Osteoblast (primary cell): ENCODE measurements around the gene FAXC. TPM values are rescaled to one million over a fixed set of nuclear protein-coding genes. Genes with fewer than 3 reads are reported as not detected.

Source experiments
- DNase-seq: peaks from one replicate; pipeline ENCODE4 v3.0.0; 2011; ENCODE audit warnings: low spot score, mixed read lengths; ENCODE audit not compliant: insufficient read length; ENCODE audit errors: missing footprints
- H2AFZ ChIP-seq: 2 replicates; pipeline ENCODE4 v1.6.0; 2011; ENCODE audit warnings: mild to moderate bottlenecking, low read length
- H3K27ac ChIP-seq: 2 replicates; pipeline ENCODE4 v1.5.1; 2011; ENCODE audit warnings: mild to moderate bottlenecking, low read depth, low read length, moderate library complexity
- H3K27me3 ChIP-seq: 2 replicates; pipeline ENCODE4 v1.6.0; 2012; ENCODE audit warnings: mild to moderate bottlenecking, control low read depth, inconsistent platforms, low read length, moderate library complexity; ENCODE audit not compliant: insufficient read depth
- H3K36me3 ChIP-seq: 2 replicates; pipeline ENCODE4 v1.5.1; 2011; ENCODE audit warnings: mild to moderate bottlenecking, low read length, control low read depth, moderate library complexity; ENCODE audit not compliant: insufficient read depth
- H3K4me1 ChIP-seq: 2 replicates; pipeline ENCODE4 v1.5.1; 2011; ENCODE audit warnings: mild to moderate bottlenecking, low read length, control low read depth, moderate library complexity; ENCODE audit not compliant: insufficient read depth
- H3K4me2 ChIP-seq: 2 replicates; pipeline ENCODE4 v1.6.0; 2011; ENCODE audit warnings: mild to moderate bottlenecking, low read length; ENCODE audit not compliant: insufficient read depth
- H3K4me3 ChIP-seq: fragments of 200-600 bp; sonication (generic); 3 replicates; pipeline ENCODE4 v1.5.1; 2012; ENCODE audit warnings: mild to moderate bottlenecking, low read length, inconsistent platforms; ENCODE audit not compliant: insufficient read depth
- H3K79me2 ChIP-seq: 2 replicates; pipeline ENCODE4 v1.6.0; 2012; ENCODE audit warnings: mild to moderate bottlenecking, low read length, control low read depth, inconsistent platforms; ENCODE audit not compliant: insufficient read depth
- H3K9me3 ChIP-seq: 2 replicates; pipeline ENCODE4 v1.5.1; 2011; ENCODE audit warnings: low read depth, low read length, control low read depth
- H4K20me1 ChIP-seq: 2 replicates; pipeline ENCODE4 v1.6.0; 2012; ENCODE audit warnings: mild to moderate bottlenecking, low read length, control low read depth; ENCODE audit not compliant: insufficient read depth
- CTCF ChIP-seq: IDR thresholded peaks from 2 replicates; pipeline ENCODE4 v1.5.1; 2011; ENCODE audit warnings: mild to moderate bottlenecking, low read depth, low read length, moderate library complexity; ENCODE audit errors: extremely low read depth
- total RNA-seq: library from RNA; depleted of rRNA; stranded (reverse); fragments of >200 nt; gene quantifications from 2 replicates; pipeline ENCODE4 v1.2.3, GENCODE V29; 2012

FAXC gene
- total RNA-seq, 1 donor: 1.1 TPM

GRCh38 chr6:99359800-99360199, 10.3 kb upstream of the FAXC start:
- H3K4me2 ChIP-seq: no peak overlapping the region
- no peak overlapping the region for H3K4me3 ChIP-seq
- H3K36me3 ChIP-seq: no peaks in the 10 kb centered on the region
- H3K79me2 ChIP-seq: no peaks in the 10 kb centered on the region
- no peak for TF ChIP-seq CTCF
- DNase-seq: no peak
- no peak overlapping the region for H2AFZ ChIP-seq
- peaks cover 4% of the 10 kb centered on the region for H3K27me3 ChIP-seq
- no peak overlapping the region for H3K27ac ChIP-seq
- no peaks in the 10 kb centered on the region for H3K4me1 ChIP-seq
- no peaks in the 10 kb centered on the region for H3K9me3 ChIP-seq
- H4K20me1 ChIP-seq: no peaks in the 10 kb centered on the region

- Histone ChIP-seq H3K27ac (no peak overlapping the region), H2AFZ (no peak overlapping the region), H3K4me1 (no peaks in the 10 kb centered on the region), H3K27me3 (peaks cover 4% of the 10 kb centered on the region), H4K20me1 (no peaks in the 10 kb centered on the region), H3K9me3 (no peaks in the 10 kb centered on the region), H3K79me2 (no peaks in the 10 kb centered on the region), H3K36me3 (no peaks in the 10 kb centered on the region), H3K4me2 (no peak overlapping the region), H3K4me3 (no peak overlapping the region)
- no peak for TF ChIP-seq CTCF
- DNase-seq: no peak
Measured at GRCh38 chr6:99356641-99357040, 7.2 kb upstream of the FAXC start.

GRCh38 chr6:99354983-99355382, 5.5 kb upstream of the FAXC start:
- no peaks in the 10 kb centered on the region for H3K79me2 ChIP-seq

DNA sequence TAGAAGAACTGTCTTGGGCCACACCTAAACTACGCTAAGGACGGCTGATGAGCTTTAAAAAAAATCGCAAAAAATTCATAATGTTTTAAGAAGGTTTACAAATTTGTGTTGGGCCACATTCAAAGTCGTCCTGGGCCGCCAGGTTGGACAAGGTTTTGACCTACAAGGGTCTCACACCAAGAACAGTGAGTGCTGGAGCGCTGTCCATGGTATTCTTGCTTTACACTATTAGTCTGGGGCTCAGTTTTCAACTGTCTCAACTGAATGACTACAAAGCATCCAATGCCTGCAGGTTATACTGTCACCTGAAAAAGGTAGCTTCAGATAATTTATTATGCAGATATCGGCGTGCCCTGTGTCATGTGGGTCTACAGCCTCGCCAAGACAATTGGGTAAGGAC, 3.7 kb upstream of the FAXC start:
- no peak for TF ChIP-seq CTCF
- H3K4me2 ChIP-seq: no peak overlapping the region
- peaks cover 7% of the 10 kb centered on the region for H3K27me3 ChIP-seq
- no peaks in the 10 kb centered on the region for H3K9me3 ChIP-seq
- no peaks in the 10 kb centered on the region for H3K4me1 ChIP-seq
- H3K79me2 ChIP-seq: no peaks in the 10 kb centered on the region
- no peaks in the 10 kb centered on the region for H4K20me1 ChIP-seq
- no peak overlapping the region for H3K4me3 ChIP-seq
- H2AFZ ChIP-seq: no peak overlapping the region
- no peak for DNase-seq
- no peaks in the 10 kb centered on the region for H3K36me3 ChIP-seq
- H3K27ac ChIP-seq: no peak overlapping the region

More at GRCh38 chr6:99354983-99355382, 5.5 kb upstream of the FAXC start:
- DNase-seq: no peak
- no peak overlapping the region for H3K4me3 ChIP-seq
- H3K36me3 ChIP-seq: no peaks in the 10 kb centered on the region
- no peak for TF ChIP-seq CTCF
- H2AFZ ChIP-seq: no peak overlapping the region
- H3K27ac ChIP-seq: no peak overlapping the region
- no peaks in the 10 kb centered on the region for H3K9me3 ChIP-seq
- H3K4me1 ChIP-seq: no peaks in the 10 kb centered on the region
- no peaks in the 10 kb centered on the region for H4K20me1 ChIP-seq
- H3K4me2 ChIP-seq: no peak overlapping the region
- peaks cover 10% of the 10 kb centered on the region for H3K27me3 ChIP-seq
